GM23248 (cell line): Measurements from ENCODE around the gene HECTD4. TPM values are rescaled to one million over a fixed set of nuclear protein-coding genes. Genes with fewer than 3 reads are reported as not detected.
"Not testable (repeated sequence)": the region's sequence is repeated elsewhere in the genome, so short reads cannot be mapped to it uniquely, and the experiment has no call there.

Source experiments
- DNase-seq: peaks from one replicate; pipeline ENCODE4 v3.0.0-alpha.2; 2015
- H2AFZ ChIP-seq: fragments of 200-600 bp; sonication (generic); 2 replicates; pipeline ENCODE4 v1.6.1; 2016; ENCODE audit warnings: antibody characterized with exemption
- H3F3A ChIP-seq: fragments of 200-600 bp; sonication (generic); 2 replicates; pipeline ENCODE4 v1.6.1; 2016; ENCODE audit warnings: mild to moderate bottlenecking, antibody characterized with exemption, mixed run types; ENCODE audit not compliant: insufficient read depth
- H3K27ac ChIP-seq: fragments of 200-600 bp; sonication (generic); 2 replicates; pipeline ENCODE4 v1.5.1; 2016; ENCODE audit warnings: mild to moderate bottlenecking
- H3K27me3 ChIP-seq: fragments of 200-600 bp; sonication (generic); replicated peaks from 2 replicates; pipeline ENCODE4 v1.6.1; 2016; ENCODE audit warnings: mild to moderate bottlenecking; ENCODE audit not compliant: insufficient read depth
- H3K36me3 ChIP-seq: fragments of 200-600 bp; sonication (generic); 2 replicates; pipeline ENCODE4 v1.6.1; 2016; ENCODE audit warnings: low read depth, mild to moderate bottlenecking
- H3K4me1 ChIP-seq: fragments of 200-600 bp; sonication (generic); 2 replicates; pipeline ENCODE4 v1.6.1; 2016; ENCODE audit warnings: mild to moderate bottlenecking; ENCODE audit not compliant: insufficient read depth
- H3K4me2 ChIP-seq: fragments of 200-600 bp; sonication (generic); one replicate; pipeline ENCODE4 v1.6.1; 2016; ENCODE audit warnings: mild to moderate bottlenecking; ENCODE audit not compliant: unreplicated experiment
- H3K4me3 ChIP-seq: fragments of 200-600 bp; sonication (generic); 2 replicates; pipeline ENCODE4 v1.5.1; 2016; ENCODE audit warnings: mild to moderate bottlenecking
- H3K79me2 ChIP-seq: fragments of 200-600 bp; sonication (generic); 2 replicates; pipeline ENCODE4 v1.6.1; 2016; ENCODE audit warnings: mild to moderate bottlenecking; ENCODE audit not compliant: insufficient read depth
- H3K9ac ChIP-seq: fragments of 200-600 bp; sonication (generic); 2 replicates; pipeline ENCODE4 v1.6.1; 2016; ENCODE audit warnings: mild to moderate bottlenecking
- H3K9me2 ChIP-seq: fragments of 200-600 bp; sonication (generic); 2 replicates; pipeline ENCODE4 v1.6.1; 2016; ENCODE audit warnings: mixed run types, mild to moderate bottlenecking, moderate library complexity; ENCODE audit not compliant: insufficient read depth
- H3K9me3 ChIP-seq: fragments of 200-600 bp; sonication (generic); one replicate; pipeline ENCODE4 v1.6.1; 2017; ENCODE audit warnings: low read depth
- H4K20me1 ChIP-seq: fragments of 200-600 bp; sonication (generic); 2 replicates; pipeline ENCODE4 v1.6.0; 2016; ENCODE audit not compliant: insufficient read depth
- EZH2 ChIP-seq: fragments of 200-600 bp; sonication (generic); IDR thresholded peaks from 2 replicates; pipeline ENCODE4 v1.6.1; 2018; ENCODE audit warnings: antibody characterized with exemption, mild to moderate bottlenecking; ENCODE audit not compliant: insufficient read depth, poor library complexity, severe bottlenecking
- EZH2phosphoT487 ChIP-seq: fragments of 200-600 bp; sonication (generic); IDR thresholded peaks from 2 replicates; pipeline ENCODE4 v1.6.1; 2018; ENCODE audit warnings: antibody characterized with exemption, moderate library complexity, mild to moderate bottlenecking, low read depth; ENCODE audit not compliant: insufficient read depth
- WGBS, 2 experiments: methylation state at CpG; one replicate each; pipeline ENCODE4 v1.1.6; 2015 to 2017; ENCODE audit warnings: low lambda C conversion rate in 2 of 2, low coverage in 1 of 2; ENCODE audit errors: missing lambda C conversion rate in 2 of 2; 5-methylcytosine and 5-hydroxymethylcytosine counted together
- in situ Hi-C: fragments of 300-500 bp; cut with MboI; formaldehyde crosslinking; loops from 2 replicates; pipeline ENCODE4 v1.15.0; 2020
- polyA plus RNA-seq: library from polyadenylated mRNA; unstranded; fragments of >200 nt; fragmentation: Nextera tagmentation; extraction: Ambion mirVana; gene quantifications from 2 replicates; pipeline ENCODE4 v1.2.1, GENCODE V29; 2016
- total RNA-seq: library from RNA; depleted of rRNA; stranded (reverse); fragments of >200 nt; shearing (Covaris generic); gene quantifications from 2 replicates; pipeline ENCODE4 v1.2.3, GENCODE V29; 2014

HECTD4 gene
- total and polyA plus RNA-seq, 2 experiments from 2014 or later = 7.5 to 8.9 TPM

DNA sequence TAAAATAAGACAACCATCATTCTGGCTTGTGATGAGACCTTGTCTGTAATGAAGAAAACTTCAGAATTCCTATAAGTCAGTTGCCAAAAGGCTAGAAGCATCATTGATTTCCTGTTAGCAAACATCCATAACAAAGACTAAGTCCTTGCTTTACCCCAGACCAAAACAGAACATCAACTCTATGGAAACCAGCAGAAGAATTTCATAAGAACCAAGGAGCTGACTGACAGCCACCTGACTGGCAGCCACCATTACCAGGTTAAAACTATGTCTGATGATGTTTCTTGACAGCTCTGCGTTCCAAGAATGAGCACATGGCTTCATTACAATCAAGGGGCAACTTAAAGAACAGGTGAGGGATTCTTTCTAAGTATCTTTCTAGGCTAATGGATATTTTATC, 29.3 kb downstream of the HECTD4 start:
- H3K9me3 ChIP-seq = no peaks in the 10 kb centered on the region
- 100% methylated on average over 1 of the region's 1 CpG for WGBS, 2 experiments
- H3K36me3 ChIP-seq = no peaks in the 10 kb centered on the region
- H3F3A ChIP-seq = peaks cover 19% of the 10 kb centered on the region; the same call in 1 of the 2 replicates
- H4K20me1 ChIP-seq = peaks cover 6% of the 10 kb centered on the region; the same call in 1 of the 2 replicates
- no peak overlapping the region for H3K27ac ChIP-seq
- no peak overlapping the region for H3K4me2 ChIP-seq
- no peak for DNase-seq
- peaks cover 93% of the 10 kb centered on the region for H3K79me2 ChIP-seq
- H3K9me2 ChIP-seq = no peaks in the 10 kb centered on the region
- no peak overlapping the region for H3K9ac ChIP-seq
- in situ Hi-C loops = no loop called here
- H3K27me3 ChIP-seq = no peaks in the 10 kb centered on the region
- H3K4me3 ChIP-seq = no peak overlapping the region
- no peak for TF ChIP-seq EZH2phosphoT487
- TF ChIP-seq EZH2 = no peak
- H2AFZ ChIP-seq = no peak overlapping the region
- H3K4me1 ChIP-seq = peaks cover 17% of the 10 kb centered on the region

GRCh38 chr12:112350593-112351592, 31.3 kb downstream of the HECTD4 start:
- in situ Hi-C loops = no loop called here
- Histone ChIP-seq H3K79me2 (peaks cover 90% of the 10 kb centered on the region), H3K4me3 (no peak overlapping the region), H3K4me2 (peak overlapping the region; percentile 20), H3K36me3 (no peaks in the 10 kb centered on the region), H3K27me3 (no peaks in the 10 kb centered on the region), H3K9me2 (no peaks in the 10 kb centered on the region), H4K20me1 (no peaks in the 10 kb centered on the region), H3F3A (peaks cover 19% of the 10 kb centered on the region; the same call in 1 of the 2 replicates), H3K27ac (peak overlapping the region; percentile 6; the same call in 1 of the 2 replicates), H2AFZ (no peak overlapping the region), H3K9ac (no peak overlapping the region), H3K4me1 (peaks cover 21% of the 10 kb centered on the region), H3K9me3 (no peaks in the 10 kb centered on the region)
- no peak for TF ChIP-seq EZH2
- TF ChIP-seq EZH2phosphoT487 = no peak
- DNase-seq = peak; percentile 39
- WGBS, 2 experiments = 17 to 29% methylated on average over 3 of the region's 3 CpGs

DNA sequence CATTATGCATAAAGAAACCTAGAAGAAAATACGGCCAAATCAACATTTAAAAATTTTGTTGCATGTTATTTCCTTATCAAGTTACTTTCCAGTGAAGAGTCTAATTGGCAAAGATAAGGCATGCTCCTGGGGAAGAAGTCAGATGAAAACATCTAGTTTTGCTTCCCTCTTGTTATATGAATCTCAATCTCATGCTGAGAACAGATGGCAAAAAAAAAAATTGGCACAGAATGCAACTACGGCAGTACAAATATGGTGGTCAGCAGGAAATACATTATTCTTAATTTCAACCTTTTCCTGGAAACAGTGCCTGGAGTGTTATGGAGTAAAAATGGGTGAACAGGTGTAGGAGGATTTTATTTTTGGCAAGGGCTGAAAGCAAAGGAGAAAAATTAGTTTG, 32.8 kb downstream of the HECTD4 start:
- in situ Hi-C loops = no loop called here
- TF ChIP-seq EZH2 = no peak
- TF ChIP-seq EZH2phosphoT487 = no peak
- Histone ChIP-seq H3K36me3 (no peaks in the 10 kb centered on the region), H3K4me3 (no peak overlapping the region), H3K4me2 (no peak overlapping the region), H3K9ac (no peak overlapping the region), H3K27ac (no peak overlapping the region), H3K27me3 (no peaks in the 10 kb centered on the region), H3K9me2 (no peaks in the 10 kb centered on the region), H2AFZ (no peak overlapping the region), H3K4me1 (peaks cover 21% of the 10 kb centered on the region), H4K20me1 (no peaks in the 10 kb centered on the region), H3F3A (peaks cover 19% of the 10 kb centered on the region; the same call in 1 of the 2 replicates), H3K79me2 (peaks cover 92% of the 10 kb centered on the region), H3K9me3 (no peaks in the 10 kb centered on the region)
- no peak for DNase-seq
- 81 to 83% methylated on average over 2 of the region's 2 CpGs for WGBS, 2 experiments

DNA sequence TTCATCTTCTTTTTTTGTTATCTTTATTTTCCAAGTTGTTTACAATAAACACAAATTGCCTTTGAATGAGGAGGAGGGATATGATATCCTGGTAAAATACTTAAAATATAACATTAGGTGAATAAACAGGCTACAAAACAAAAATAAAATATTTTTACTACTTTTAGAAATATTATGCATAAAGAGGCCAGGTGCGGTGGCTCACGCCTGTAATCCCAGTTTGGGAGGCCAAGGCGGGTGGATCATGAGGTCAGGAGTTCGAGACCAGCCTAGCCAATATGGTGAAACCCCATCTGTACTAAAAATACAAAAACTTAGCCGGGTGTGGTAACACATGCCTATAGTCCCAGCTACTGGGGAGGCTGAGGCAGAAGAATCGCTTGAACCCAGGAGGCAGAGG, 33.3 kb downstream of the HECTD4 start:
- Histone ChIP-seq H3F3A (peaks cover 19% of the 10 kb centered on the region; the same call in 1 of the 2 replicates), H3K4me1 (peaks cover 21% of the 10 kb centered on the region), H3K79me2 (peaks cover 92% of the 10 kb centered on the region)
- H3K27me3 ChIP-seq, DNase-seq, H3K36me3 ChIP-seq, H3K4me2 ChIP-seq, H4K20me1 ChIP-seq, in situ Hi-C loops, H3K27ac ChIP-seq, H3K9me2 ChIP-seq, H3K4me3 ChIP-seq, H3K9ac ChIP-seq, H3K9me3 ChIP-seq, H2AFZ ChIP-seq: not testable (repeated sequence)
- WGBS, 2 experiments = 98% methylated on average over 6 of the region's 6 CpGs
